GM12878 (cell line): ENCODE measurements around the gene FHL2. TPM values are rescaled to one million over a fixed set of nuclear protein-coding genes. Genes with fewer than 3 reads are reported as not detected.

ENCODE experiments used
- BHLHE40 ChIP-seq, 2 experiments: fragments of 450-650 bp in 1 of 2; IDR thresholded peaks; 2 replicates each; pipeline ENCODE4 v1.6.1; 2011 to 2017; ENCODE audit warnings: low read depth in 2 of 2, borderline replicate concordance in 1 of 2, improper control_type of control experiment in 1 of 2, low read length in 1 of 2, mild to moderate bottlenecking in 1 of 2
- CEBPZ ChIP-seq: fragments of 150-350 bp; IDR thresholded peaks from 2 replicates; pipeline ENCODE4 v1.6.1; 2016; ENCODE audit warnings: low read depth, low read length
- EP300 ChIP-seq, 2 experiments: fragments of 150-350 bp in 1 of 2; IDR thresholded peaks; 2 replicates each; pipeline ENCODE4 v1.6.1; 2011 to 2012; ENCODE audit warnings: low read depth in 2 of 2, low read length in 2 of 2, borderline replicate concordance in 1 of 2, improper control_type of control experiment in 1 of 2, inconsistent platforms in 1 of 2; ENCODE audit not compliant: control insufficient read depth in 1 of 2
- GABPA ChIP-seq: IDR thresholded peaks from 2 replicates; pipeline ENCODE4 v1.6.1; 2014; ENCODE audit warnings: antibody characterized with exemption, low read depth, mild to moderate bottlenecking, inconsistent platforms
- JUNB ChIP-seq: IDR thresholded peaks from 2 replicates; pipeline ENCODE4 v1.6.1; 2016; ENCODE audit warnings: antibody characterized with exemption, mild to moderate bottlenecking
- NBN ChIP-seq: fragments of 450-650 bp; IDR thresholded peaks from 2 replicates; pipeline ENCODE4 v1.6.1; 2016
- POLR2A ChIP-seq: IDR thresholded peaks from 2 replicates; pipeline ENCODE4 v1.6.1; 2011; ENCODE audit warnings: low read depth, mild to moderate bottlenecking, low read length
- RAD21 ChIP-seq: IDR thresholded peaks from 2 replicates; pipeline ENCODE4 v1.6.1; 2011; ENCODE audit warnings: mild to moderate bottlenecking, low read depth, low read length, moderate library complexity; ENCODE audit not compliant: insufficient read depth
- RUNX3 ChIP-seq: IDR thresholded peaks from 2 replicates; pipeline ENCODE4 v1.6.1; 2012; ENCODE audit warnings: low read length, inconsistent platforms
- SIN3A ChIP-seq: IDR thresholded peaks from 2 replicates; pipeline ENCODE4 v1.6.1; 2012; ENCODE audit warnings: low read depth, low read length, improper control_type of control experiment
- SKIL ChIP-seq: fragments of 450-650 bp; IDR thresholded peaks from 2 replicates; pipeline ENCODE4 v1.6.1; 2017; ENCODE audit warnings: mild to moderate bottlenecking, low read depth, inconsistent platforms; ENCODE audit not compliant: poor library complexity, severe bottlenecking
- SUPT20H ChIP-seq: IDR thresholded peaks from 2 replicates; pipeline ENCODE4 v1.6.1; 2011; ENCODE audit warnings: low read depth, mild to moderate bottlenecking, low read length, moderate library complexity, borderline replicate concordance; ENCODE audit not compliant: control insufficient read depth
- TCF12 ChIP-seq: IDR thresholded peaks from 2 replicates; pipeline ENCODE4 v1.6.1; 2011; ENCODE audit warnings: low read depth, mild to moderate bottlenecking, low read length
- USF2 ChIP-seq: IDR thresholded peaks from 2 replicates; pipeline ENCODE4 v1.6.1; 2011; ENCODE audit warnings: low read depth, low read length, improper control_type of control experiment, borderline replicate concordance
- WRNIP1 ChIP-seq: IDR thresholded peaks from 2 replicates; pipeline ENCODE4 v1.6.1; 2011; ENCODE audit warnings: low read depth, low read length, improper control_type of control experiment, borderline replicate concordance
- ZNF207 ChIP-seq: fragments of 450-650 bp; IDR thresholded peaks from 2 replicates; pipeline ENCODE4 v1.6.1; 2014; ENCODE audit warnings: antibody characterized with exemption, mild to moderate bottlenecking, borderline replicate concordance
- ZNF592 ChIP-seq: fragments of 450-650 bp; IDR thresholded peaks from 2 replicates; pipeline ENCODE4 v1.6.1; 2017; ENCODE audit warnings: mild to moderate bottlenecking, moderate library complexity
- ZZZ3 ChIP-seq: IDR thresholded peaks from 2 replicates; pipeline ENCODE4 v1.6.1; 2011; ENCODE audit warnings: low read depth; ENCODE audit not compliant: control insufficient read depth, insufficient read length
- polyA plus RNA-seq, 11 experiments: library from polyadenylated mRNA; depleted of rRNA in 4 of 11; unstranded in 6 of 11; stranded (reverse) in 5 of 11; fragments of >200 nt; fragmentation: Nextera tagmentation in 4 of 11; fragmentation: Illumina TruSeq in 1 of 11; extraction: Ambion mirVana in 4 of 11; extraction: Trizol in 1 of 11; gene quantifications; 1 replicate in 1 of 11; 2 replicates in 10 of 11; pipeline versions ENCODE4 v1.2.1 to v1.2.3, GENCODE V29; 2011 to 2016; ENCODE audit warnings: inconsistent platforms in 2 of 11, missing spikeins in 2 of 11, low read depth in 1 of 11
- total RNA-seq, 4 experiments: library from RNA; depleted of rRNA in 3 of 4; stranded (reverse); fragments of >200 nt in 3 of 4; fragmentation: Illumina TruSeq in 1 of 4; extraction: Trizol in 1 of 4; gene quantifications; 2 replicates each; pipeline versions ENCODE4 v1.2.1 to v1.2.3, GENCODE V29; 2013 to 2021

The FHL2 gene
- total and polyA plus RNA-seq, 10 of the 15 experiments (the other 5 are each of a cell fraction or from before 2014, with no cell fraction given) = 2.2 to 9.9 (median 4.5) TPM

GRCh38 chr2:105369777-105370690 is 28.8 kb downstream of the FHL2 start (continued):
- TF ChIP-seq USF2 (no peak), ZNF592 (peak; percentile 19; the same call in 1 of the 2 replicates), SIN3A (no peak), WRNIP1 (no peak), EP300 (IDR thresholded peaks at IDR 0.05; ENCODE audit: borderline replicate concordance in 1 of 2, control insufficient read depth in 1 of 2, low read depth in 2 of 2, low read length in 2 of 2) (no peak), CEBPZ (no peak), BHLHE40 (IDR thresholded peaks at IDR 0.05; ENCODE audit: borderline replicate concordance in 1 of 2, low read depth in 2 of 2, low read length in 1 of 2) (peak; percentile 6 to 45; a peak in 1 of 4 replicates), RAD21 (peak; percentile 90), RUNX3 (peak; percentile 42; the same call in 1 of the 2 replicates), GABPA (no peak), POLR2A (no peak), JUNB (no peak), NBN (no peak), ZZZ3 (no peak), SKIL (no peak), TCF12 (0 out of 2 replicates have a peak, but pooled peaks have one; percentile 4), ZNF207 (no peak), SUPT20H (no peak)
